ENCODE data around the gene GABRB1.
"Not testable (repeated sequence)": the region's sequence is repeated elsewhere in the genome, so short reads cannot be mapped to it uniquely, and the experiment has no call there.

The GABRB1 gene

DNA sequence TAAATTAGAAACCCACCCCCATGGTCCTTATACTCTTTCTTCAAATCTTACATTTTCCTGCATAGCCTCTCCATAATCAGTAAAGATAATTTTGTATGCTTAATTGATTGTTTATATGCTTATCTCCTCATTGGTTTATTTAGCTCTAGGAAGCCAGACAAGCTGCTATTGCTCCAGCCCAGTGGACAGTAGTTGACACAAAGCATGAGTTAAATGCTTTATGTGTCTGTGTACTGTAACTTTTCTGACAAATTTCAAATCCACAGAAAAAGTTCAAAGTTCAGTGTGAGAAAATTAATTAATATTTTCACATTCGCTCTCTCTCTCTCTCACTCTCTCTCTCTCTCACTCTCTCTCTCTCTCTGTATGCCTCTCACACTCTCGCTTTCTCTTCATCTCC lies 181.7 kb downstream of the GABRB1 start:
- DNase-seq (ENCODE audit: low read depth in 2 of 2), result no peak

DNA sequence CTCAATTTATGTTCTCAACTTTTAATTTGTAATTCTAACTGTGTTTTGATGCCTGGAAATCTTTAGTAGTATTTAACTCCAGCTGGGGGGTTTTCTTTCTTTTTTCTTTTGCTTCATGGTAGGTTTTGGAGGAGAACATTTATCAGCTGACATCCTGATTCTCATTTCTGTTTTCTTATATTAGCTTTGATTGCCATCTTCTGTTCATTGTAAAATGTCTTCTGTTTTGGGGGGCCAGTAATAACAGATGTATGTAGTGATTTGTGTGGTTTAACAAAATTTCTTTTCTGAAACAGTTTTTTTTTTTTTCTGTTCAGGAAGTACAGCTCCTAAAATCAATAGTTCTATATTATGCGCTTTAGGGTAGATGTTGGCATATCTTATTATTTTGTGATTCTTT lies 182.2 kb downstream of the GABRB1 start:
- DNase-seq (ENCODE audit: low read depth in 2 of 2), result no peak

DNA sequence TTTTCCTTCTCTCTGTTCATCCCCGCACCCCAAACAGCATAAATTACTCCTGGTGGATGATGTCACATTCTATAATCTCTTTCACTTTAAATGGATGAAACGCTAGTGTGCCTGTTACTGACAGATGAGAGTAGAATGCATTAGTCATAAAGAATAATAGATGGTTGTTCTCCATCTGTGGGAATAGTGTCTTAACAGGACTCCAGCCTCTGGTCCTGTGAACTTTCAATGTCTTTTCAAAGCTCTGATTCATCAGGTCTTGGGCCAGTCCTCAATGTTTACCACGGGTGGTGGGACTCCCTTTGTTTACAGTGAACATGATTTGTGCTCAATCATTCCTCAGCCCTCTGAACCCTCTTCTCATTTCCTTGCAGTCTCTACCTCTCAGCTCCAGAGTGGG lies 182.6 kb downstream of the GABRB1 start:
- no peak for DNase-seq (ENCODE audit: low read depth in 2 of 2)

DNA sequence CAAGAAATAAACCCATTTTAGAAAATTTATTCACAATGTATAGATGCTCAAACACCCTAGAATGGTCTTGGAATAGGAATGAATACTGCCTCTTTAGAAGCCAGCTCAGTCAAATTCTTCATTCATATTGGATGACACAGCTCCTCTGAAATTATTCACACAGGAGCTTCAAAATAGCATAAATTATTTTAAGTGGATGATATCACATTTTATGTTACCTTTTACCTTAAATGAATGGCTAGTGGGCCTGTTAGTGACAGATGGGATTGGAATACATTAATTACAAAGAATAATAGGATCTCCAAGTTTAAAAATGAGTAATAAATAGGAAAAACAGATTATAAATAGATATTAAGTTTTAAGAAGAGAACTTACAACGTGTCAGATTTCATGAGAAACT lies 184.4 kb downstream of the GABRB1 start:
- no peak for DNase-seq (ENCODE audit: low read depth in 2 of 2)

DNA sequence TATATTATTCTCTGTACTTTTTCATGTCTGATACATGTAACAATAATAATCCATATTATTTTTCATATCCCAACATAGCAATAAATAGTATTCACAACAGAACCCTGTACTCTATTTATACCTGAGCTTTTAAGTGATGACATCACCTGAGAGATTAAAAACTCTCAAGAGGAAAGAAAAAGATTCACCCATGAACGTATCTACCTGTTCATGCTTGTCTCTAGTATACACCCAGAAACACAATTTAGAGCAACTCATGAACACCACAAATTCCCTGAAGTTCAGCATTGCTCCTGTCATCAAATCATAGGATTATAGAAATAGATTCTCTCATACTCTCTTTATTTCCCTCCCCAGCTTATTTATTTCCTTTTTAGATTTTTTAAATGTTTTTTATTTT lies 185.9 kb downstream of the GABRB1 start:
- DNase-seq (ENCODE audit: low read depth in 2 of 2), result no peak

DNA sequence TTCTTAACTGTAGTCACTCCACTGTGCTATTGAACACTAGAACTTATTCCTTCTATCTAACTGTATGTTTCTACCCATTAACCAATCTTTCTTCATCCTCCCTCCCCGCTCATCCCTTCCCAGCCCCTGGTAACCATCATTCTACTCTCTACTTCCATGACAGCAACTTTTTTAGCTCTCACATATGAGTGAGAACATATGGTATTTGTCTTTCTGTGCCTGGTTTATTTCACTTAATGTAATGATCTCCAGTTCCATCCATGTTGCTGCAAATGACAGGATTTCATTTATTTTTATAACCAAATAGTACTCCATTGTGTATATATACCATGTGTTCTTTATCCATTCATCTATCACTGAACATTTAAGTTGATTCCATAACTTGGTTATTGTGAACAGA lies 186.5 kb downstream of the GABRB1 start:
- DNase-seq (ENCODE audit: low read depth in 2 of 2), result no peak

DNA sequence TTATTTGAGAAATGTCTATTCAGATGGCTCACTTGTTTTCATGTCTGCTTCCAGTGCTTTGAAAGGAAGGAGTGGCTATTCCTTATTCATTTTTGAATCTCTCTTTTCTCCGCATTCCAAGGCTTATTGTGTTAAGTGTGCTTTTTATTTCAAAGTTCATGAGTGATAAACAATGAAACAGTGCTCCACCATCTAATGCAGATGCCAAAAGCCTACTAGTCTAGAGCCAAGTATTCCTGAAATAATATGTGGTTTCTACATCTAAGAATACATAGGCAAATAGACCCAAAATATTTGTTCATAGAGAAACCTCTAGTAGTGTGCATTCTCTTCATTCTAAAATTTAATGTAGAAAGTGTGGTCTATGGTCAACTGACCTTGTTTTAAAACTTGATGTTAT lies 187.3 kb downstream of the GABRB1 start:
- no peak for DNase-seq (ENCODE audit: low read depth in 2 of 2)

DNA sequence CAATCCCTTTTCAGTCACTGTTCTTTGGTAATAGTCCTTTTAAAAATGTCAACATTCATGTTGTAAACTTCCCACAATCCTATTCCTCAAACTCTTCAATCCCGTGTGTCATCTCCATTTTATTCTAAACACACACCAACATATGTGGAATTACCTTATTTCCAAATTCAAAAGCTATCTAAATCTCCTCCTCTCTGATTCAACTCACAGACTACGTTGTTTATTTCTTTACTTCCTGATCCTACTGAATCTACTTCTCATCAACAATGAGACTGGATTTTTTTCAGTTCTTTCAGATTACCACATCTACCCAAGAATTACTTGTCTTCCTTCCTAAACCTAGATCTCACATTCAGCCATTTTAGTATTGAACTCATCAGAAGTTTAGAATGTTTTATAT lies 188.2 kb downstream of the GABRB1 start:
- no peak for DNase-seq (ENCODE audit: low read depth in 2 of 2)

DNA sequence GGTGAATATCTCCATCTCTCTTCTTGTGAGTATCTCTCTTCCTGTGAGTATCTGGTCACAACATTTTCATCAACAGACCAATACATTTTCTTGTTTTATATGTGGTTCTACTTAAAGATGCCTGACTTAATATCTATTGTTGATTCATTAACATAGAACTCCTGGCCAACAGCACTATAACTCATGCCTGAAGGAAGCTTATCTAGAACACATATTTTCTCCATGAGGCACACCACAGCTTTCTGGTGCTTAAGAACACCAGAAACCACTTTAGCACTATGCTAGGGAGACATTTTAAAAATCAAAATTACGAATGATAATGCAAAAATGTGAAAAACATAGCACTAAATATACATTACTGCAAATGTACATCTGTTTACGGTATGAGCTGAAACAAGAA lies 190.4 kb downstream of the GABRB1 start:
- DNase-seq (ENCODE audit: low read depth in 2 of 2), result no peak

DNA sequence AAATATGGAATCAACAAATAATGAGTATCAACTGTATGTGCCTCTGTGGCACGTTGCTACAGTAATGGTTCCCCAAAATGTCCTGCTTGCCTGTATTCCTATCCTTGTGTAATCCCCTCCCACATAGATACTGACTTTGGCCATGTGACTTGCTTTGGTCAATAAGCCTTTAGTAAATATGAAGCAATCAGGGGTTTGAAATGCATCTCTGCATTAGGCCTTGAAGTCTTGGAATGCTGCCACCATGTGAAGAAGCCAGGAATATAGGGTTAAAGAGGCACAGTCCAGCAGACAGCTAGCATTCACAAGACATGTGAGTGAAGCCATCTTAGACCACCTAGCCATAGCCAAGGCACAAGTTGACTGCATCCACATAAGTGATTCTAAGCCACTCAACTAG lies 190.9 kb downstream of the GABRB1 start:
- no peak for DNase-seq (ENCODE audit: low read depth in 2 of 2)

DNA sequence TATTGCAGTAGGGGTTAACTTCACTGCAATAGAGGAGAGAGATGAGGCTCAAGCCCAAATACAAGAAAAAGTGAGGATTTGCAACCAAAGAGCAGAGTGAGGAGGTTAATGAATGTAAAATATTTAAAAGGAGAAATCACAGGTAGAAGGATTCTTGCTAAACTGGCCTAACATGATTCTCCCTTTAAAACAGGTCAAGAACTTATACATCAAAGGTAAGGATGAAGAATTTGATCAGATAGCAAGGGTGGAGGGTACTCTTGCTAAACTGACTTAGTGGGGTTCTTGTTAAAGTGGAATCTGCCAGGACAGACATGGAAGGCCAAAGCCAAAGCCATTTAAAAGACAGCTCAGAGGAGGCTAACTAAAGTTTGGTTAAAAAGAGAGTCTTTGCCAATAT lies 193.0 kb downstream of the GABRB1 start:
- DNase-seq (ENCODE audit: low read depth in 2 of 2), result no peak

DNA sequence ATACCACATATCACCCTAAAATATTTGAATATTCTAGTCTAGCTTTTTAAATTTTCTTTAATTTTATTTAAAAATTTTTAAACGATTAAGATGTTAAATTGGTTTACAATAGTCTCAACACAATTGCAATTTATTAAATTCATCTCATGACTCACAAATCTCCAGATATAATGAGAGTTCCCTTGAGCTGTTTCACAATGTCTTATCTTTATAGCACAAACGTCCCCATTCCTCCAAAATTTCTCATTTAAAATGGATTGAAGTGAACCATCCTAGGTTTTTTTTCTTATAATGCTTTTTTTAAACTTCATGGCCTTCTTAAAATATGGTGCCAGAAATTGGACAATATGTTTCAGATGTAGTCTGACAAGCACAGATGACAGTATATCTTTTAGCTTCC lies 204.4 kb downstream of the GABRB1 start:
- no peak for DNase-seq (ENCODE audit: low read depth in 2 of 2)

DNA sequence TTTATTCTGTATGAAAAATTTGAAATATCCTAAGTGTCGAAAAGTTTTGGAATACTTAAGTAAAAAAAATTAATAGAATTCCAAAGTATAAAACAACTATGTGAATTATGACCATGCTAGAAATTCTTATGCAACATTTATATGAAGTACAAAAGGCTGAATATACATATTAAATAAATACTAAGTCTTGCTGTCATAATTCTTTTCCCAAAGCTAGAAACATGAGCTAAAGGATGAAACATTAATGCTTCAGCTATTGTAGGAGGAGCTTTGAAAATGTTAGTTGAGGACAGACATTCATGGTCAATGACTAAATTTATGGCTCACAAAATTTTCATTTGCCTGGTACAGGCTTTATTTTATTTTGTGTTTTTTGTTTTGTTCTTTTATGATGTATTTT lies 207.3 kb downstream of the GABRB1 start:
- DNase-seq (ENCODE audit: low read depth in 2 of 2), result no peak

DNA sequence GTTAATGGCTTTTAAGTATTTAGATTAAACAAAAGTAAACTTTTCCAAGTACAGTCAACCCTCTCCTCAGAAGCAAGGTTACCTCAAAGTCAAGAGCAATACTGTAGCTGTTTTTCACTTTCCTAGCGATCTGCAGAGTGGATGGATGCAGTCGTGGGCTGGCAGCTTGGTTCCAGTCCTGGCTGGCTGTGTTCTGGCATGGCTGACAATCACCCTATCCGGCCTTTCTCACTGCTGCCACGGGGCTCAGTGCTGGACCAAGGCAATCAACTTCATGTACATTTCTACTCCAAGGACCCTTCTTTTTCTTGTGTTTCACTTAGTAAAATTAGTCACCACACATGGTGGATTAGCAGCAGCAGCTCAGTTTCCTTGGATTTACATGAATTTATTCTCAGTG lies 208.3 kb downstream of the GABRB1 start:
- DNase-seq (ENCODE audit: low read depth in 2 of 2), result no peak

DNA sequence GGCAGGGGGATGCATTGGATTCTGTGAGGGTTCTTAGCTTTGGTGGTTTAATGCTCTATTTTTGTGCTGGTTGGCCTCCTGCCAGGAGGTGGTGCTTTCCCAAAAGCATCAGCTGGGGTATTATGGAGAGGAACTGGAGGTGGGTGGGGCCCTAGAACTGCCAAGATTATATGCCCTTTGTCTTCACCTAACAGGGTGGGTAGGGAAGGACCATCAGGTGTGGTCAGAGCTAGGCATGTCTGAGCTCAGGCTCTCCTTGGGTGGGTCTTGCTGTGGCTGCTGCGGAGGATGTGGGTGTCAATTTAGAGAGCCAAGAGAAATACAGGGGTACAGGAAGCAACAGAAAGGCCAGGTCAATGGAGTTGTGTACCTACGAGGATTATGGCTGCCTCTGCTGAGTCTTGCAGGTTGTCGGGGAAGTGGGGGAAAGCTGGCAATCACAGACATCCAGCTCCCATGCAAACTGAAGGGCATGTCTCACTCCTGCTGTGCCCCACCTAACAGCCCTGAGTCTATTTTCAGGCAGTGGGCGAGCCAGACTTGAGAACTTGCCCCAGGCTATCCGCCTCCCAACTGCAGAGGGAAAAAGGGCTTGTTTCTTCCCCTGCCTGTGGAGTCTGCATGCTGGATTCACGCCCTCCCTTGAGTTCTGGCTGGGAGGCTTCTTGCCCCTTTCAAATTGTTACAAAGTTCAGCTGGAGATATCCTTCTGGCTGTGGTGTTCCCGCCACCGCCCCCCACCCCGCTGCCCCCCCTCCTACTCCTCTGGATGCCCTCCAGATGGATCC lies 220.2 kb downstream of the GABRB1 start:
- DNase-seq (ENCODE audit: low read depth in 2 of 2), result no peak

DNA sequence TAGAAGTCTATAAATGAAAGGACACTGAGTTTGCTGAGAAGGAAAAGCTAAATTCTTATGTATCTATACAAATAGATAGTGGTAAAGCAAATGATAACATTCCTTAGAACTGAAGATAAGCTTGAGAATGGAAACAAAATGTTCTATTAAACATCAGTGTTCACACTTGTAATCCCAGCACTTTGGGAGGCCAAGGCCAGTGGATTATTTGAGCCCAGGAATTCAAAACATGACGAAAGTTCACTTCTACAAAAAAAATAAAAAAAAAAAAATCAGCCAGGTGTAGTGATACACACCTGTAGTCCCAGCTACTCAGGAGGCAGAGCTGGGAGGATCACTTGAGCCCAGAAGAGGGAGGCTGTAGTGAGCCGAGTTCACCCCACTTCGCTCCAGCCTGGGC lies 232.4 kb downstream of the GABRB1 start:
- no peak for DNase-seq (ENCODE audit: low read depth in 2 of 2)

DNA sequence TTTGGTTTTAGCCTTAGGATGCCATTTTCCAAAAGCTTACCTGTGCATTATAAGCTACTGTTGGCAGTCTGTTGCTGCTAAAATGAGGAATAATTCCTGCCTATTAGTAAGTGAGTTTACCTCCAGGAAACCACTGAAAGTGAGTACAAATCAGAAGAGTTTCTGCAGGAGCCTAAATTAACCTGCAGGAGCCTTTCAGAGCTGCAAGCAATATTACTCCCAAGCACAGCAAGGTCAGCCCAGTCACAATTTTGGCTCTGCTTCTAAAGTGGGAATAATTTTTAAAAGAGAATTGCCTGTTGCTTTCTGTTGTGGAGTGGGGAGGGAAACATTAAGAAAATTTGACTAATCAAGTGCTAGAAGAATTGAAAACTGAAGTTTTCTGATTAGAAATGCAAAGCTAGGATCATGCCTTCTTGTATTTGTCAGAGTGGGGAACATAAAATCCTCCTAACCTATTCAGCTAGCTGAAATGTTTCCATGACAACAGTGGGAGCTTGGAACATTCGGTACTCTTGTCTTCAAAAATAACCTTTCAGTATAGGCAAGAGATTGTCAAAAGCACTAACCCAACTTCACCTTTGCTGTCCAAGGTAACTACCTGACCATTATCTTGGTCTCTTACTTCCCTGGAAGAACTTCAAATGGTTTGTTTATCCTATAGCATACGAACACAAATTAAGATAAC lies 239.0 kb downstream of the GABRB1 start:
- no peak for DNase-seq (ENCODE audit: low read depth in 2 of 2)

DNA sequence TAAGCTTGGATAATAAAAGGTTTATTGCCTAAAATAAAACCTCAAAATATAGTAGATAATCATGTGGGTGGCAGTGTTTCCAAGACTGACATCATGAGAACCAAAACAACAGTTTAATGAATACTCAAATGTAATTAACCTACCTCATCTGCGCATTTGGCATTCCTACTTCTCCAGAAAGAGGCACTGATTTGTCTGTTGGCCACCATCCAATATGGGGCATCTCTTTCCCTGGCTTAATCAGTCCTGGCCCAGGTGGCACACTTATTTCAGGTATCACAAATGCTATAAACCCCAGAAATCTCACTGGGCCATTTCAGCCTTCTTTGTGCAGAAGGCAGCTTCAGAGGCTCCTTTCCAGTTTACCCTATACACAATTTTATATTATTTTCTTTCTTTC lies 239.9 kb downstream of the GABRB1 start:
- DNase-seq (ENCODE audit: low read depth in 2 of 2), result no peak

DNA sequence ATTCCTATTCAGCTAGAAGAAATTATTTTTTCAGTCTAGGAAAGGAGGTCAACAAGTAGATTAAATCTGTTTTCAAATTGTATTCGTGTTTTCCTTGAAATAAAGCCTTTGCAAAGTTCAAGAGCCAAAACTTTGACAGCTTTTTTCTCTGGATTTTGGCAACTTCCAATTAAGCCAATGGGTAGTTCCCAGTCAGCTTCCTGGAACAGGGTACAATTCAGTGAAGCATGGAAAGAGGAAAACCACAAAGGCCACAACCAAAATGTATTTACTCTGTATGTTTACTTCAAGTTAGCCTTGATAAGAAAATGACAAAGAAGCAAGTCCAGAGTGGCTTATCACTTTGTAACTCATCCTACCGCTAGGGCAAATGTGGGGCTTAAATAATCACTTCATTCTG lies 243.5 kb downstream of the GABRB1 start:
- DNase-seq (ENCODE audit: low read depth in 2 of 2), result no peak

DNA sequence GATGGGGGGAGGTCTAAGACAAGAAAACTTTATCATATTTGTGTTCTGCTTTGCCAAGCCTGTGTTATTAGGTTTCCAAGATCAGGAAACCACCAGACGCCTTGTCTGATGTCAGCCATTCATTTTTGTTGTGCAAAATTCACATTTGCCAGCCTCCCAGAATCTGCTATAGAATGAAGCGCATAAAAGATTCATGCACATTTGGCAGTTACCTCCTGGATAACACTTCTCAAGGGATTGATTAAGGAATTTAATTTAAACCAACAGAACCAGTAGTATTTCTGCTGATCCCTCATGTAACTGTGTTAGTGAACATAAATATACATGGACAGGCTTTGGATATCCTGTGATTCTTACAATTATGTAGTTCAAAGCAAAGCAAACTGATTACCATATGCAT lies 244.2 kb downstream of the GABRB1 start:
- DNase-seq (ENCODE audit: low read depth in 2 of 2), result no peak

DNA sequence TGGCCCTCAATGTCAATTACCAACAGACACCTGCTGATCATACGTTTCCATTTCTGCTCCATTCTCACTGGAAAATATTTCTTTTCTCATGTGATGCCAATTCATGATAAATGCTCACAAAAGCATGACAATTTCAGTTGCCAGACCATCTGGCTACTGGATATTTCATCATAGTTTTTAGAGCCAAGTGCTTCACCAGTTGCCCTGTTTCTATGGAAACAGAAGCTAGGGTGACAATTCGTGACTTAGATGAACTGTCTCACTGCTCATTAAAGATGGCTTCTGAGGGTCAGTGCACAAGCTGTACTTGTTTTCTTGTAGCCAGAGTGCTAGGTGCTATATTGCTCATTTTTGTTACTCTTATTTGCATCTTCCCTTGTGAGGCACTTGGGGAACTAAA lies 247.3 kb downstream of the GABRB1 start:
- no peak for DNase-seq (ENCODE audit: low read depth in 2 of 2)

DNA sequence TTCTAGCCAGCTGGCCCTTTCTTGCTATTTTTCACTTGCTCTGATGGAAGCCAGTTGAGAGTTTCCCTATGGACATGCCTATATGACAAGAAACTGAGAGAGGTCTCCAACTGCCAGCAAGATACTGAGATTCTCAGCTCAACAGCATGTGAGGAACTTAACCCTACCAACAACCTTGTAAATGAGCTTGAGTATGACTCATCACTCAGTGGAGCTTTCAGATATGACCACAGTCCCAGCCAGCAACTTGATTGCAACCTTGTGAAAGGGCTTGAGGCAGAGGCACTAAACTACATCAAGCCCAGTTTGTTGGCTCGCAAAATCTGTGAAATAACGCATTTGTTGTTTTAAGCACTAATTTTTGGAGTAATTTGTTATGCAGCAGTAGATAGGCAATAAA lies 256.4 kb downstream of the GABRB1 start:
- DNase-seq (ENCODE audit: low read depth in 2 of 2), result no peak

DNA sequence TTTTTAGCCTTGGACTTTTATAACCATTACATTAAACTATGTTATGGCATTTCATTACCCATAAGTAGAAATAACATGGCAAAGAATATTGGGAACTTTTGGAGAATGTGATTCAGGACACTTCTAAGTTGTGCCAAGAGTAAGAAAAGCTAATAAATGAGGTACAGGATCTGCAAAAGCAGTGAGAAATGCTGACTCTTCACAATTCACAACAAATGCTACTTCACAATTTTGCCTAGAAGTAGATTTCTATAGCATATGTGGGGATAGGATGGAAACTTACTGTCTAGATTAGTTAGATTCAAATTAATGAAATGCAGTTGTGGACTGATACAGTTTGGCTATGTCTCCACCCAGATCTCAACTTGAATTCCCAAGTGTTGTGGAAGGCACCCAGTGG lies 258.4 kb downstream of the GABRB1 start:
- no peak for DNase-seq (ENCODE audit: low read depth in 2 of 2)

DNA sequence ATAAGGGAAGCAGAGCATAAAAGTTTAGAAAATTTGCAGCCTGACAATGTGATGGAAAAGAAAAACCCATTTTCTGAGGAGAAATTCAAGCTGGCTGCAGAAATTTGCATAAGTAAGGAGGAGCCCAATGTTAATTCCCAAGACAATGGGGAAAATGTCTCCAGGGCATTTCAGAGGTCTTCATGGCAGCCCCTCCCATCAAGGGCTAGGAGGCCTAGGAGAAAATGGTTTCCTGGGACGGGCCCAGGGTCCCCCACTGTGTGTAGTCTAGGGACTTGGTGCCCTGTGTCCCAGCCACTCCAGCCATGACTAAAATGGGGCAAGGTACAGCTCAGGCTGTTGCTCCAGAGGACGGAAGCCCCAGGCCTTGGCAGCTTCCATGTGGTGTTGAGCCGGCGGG lies 259.5 kb downstream of the GABRB1 start:
- not testable (repeated sequence) for DNase-seq (ENCODE audit: low read depth in 2 of 2)

Measured in stimulated activated CD8-positive, alpha-beta memory T cell treated with anti-CD3 and anti-CD28 coated beads, Interleukin-7, amount 100 ng/mL, for 1 hour (primary cell).